ENCODE data around the gene ORC1. TPM values are rescaled to one million over a fixed set of nuclear protein-coding genes. Genes with fewer than 3 reads are reported as not detected.

The ORC1 gene
- total and polyA plus RNA-seq, 2 of the 8 experiments (the other 6 are each of a cell fraction or from before 2014, with no cell fraction given) = 36.9 to 49.0 TPM

GRCh38 chr1:52424813-52425212, 20.6 kb upstream of the ORC1 start (continued):
- no peak for TF ChIP-seq ATF3 (IDR thresholded peaks at IDR 0.05; ENCODE audit: insufficient read depth, low read depth, low read length)
